GM23338 (cell line): Measurements from ENCODE around the gene KRTAP16-1. TPM values are rescaled to one million over a fixed set of nuclear protein-coding genes. Genes with fewer than 3 reads are reported as not detected.
A peak's percentile ranks its signal among the peaks of the same experiment; 100 is the strongest.

ENCODE experiments used
- ATAC-seq: fragments of 200-7000 bp; cut with Tn5 transposase; 3 replicates; pipeline ENCODE4 v1.9.1; 2020
- DNase-seq: peaks from one replicate; pipeline ENCODE4 v3.0.0-alpha.2; 2015; ENCODE audit warnings: low spot score
- H2AFZ ChIP-seq: fragments of 200-600 bp; sonication (generic); 2 replicates; pipeline ENCODE4 v1.8.0; 2016; ENCODE audit warnings: antibody characterized with exemption, mild to moderate bottlenecking, moderate library complexity
- H3F3A ChIP-seq: fragments of 200-600 bp; sonication (generic); replicated peaks from 2 replicates; pipeline ENCODE4 v1.8.0; 2017; ENCODE audit warnings: antibody characterized with exemption, mixed run types, low read depth
- H3K27ac ChIP-seq: fragments of 200-600 bp; sonication (generic); 2 replicates; pipeline ENCODE4 v1.6.1; 2016; ENCODE audit warnings: low read depth
- H3K27me3 ChIP-seq: fragments of 200-600 bp; sonication (generic); 2 replicates; pipeline ENCODE4 v1.8.0; 2016; ENCODE audit warnings: mild to moderate bottlenecking, mixed run types, moderate library complexity; ENCODE audit not compliant: insufficient read depth
- H3K36me3 ChIP-seq: fragments of 200-600 bp; sonication (generic); 2 replicates; pipeline ENCODE4 v1.8.0; 2016; ENCODE audit warnings: mild to moderate bottlenecking; ENCODE audit not compliant: insufficient read depth
- H3K4me1 ChIP-seq: fragments of 200-600 bp; sonication (generic); 2 replicates; pipeline ENCODE4 v1.8.0; 2016; ENCODE audit warnings: mild to moderate bottlenecking, moderate library complexity; ENCODE audit not compliant: insufficient read depth
- H3K4me2 ChIP-seq: fragments of 200-600 bp; sonication (generic); 2 replicates; pipeline ENCODE4 v1.7.1; 2017; ENCODE audit warnings: mixed run types
- H3K4me3 ChIP-seq: fragments of 200-600 bp; sonication (generic); 2 replicates; pipeline ENCODE4 v1.6.1; 2016; ENCODE audit warnings: mixed run types
- H3K79me2 ChIP-seq: fragments of 200-600 bp; sonication (generic); replicated peaks from 2 replicates; pipeline ENCODE4 v1.8.0; 2017; ENCODE audit warnings: mild to moderate bottlenecking; ENCODE audit not compliant: insufficient read depth
- H3K9me2 ChIP-seq: fragments of 200-600 bp; sonication (generic); 2 replicates; pipeline ENCODE4 v1.8.0; 2017; ENCODE audit not compliant: insufficient read depth
- H4K20me1 ChIP-seq: fragments of 200-600 bp; sonication (generic); replicated peaks from 2 replicates; pipeline ENCODE4 v1.8.0; 2017; ENCODE audit warnings: mild to moderate bottlenecking; ENCODE audit not compliant: insufficient read depth
- H3K27ac Mint-ChIP-seq: 2 replicates; pipeline ENCODE4 v1.8.0; 2020; ENCODE audit warnings: inconsistent platforms, mild to moderate bottlenecking, moderate library complexity, mixed read lengths
- H3K27me3 Mint-ChIP-seq: 3 replicates; pipeline ENCODE4 v1.8.0; 2022; ENCODE audit warnings: low read depth, mild to moderate bottlenecking, moderate library complexity, mixed read lengths, inconsistent platforms; ENCODE audit not compliant: insufficient read depth, poor library complexity
- H3K36me3 Mint-ChIP-seq: 3 replicates; pipeline ENCODE4 v1.8.0; 2021; ENCODE audit warnings: low read depth, mild to moderate bottlenecking, inconsistent platforms, moderate library complexity, mixed read lengths
- H3K4me1 Mint-ChIP-seq: 3 replicates; pipeline ENCODE4 v1.8.0; 2020; ENCODE audit warnings: mild to moderate bottlenecking, inconsistent platforms, mixed read lengths
- H3K4me3 Mint-ChIP-seq: 3 replicates; pipeline ENCODE4 v1.8.0; 2021; ENCODE audit warnings: moderate library complexity, mild to moderate bottlenecking, inconsistent platforms, mixed read lengths
- H3K9me3 Mint-ChIP-seq: 3 replicates; pipeline ENCODE4 v1.8.0; 2020; ENCODE audit warnings: moderate library complexity, mild to moderate bottlenecking, inconsistent platforms, mixed read lengths
- CTCF ChIP-seq, 2 experiments: fragments of 200-600 bp in 1 of 2; sonication (generic) in 1 of 2; conservative IDR thresholded peaks; 2 replicates each; pipeline versions ENCODE4 v1.5.1 to v1.6.1; 2016 to 2017; ENCODE audit warnings: antibody characterized with exemption in 2 of 2, low read depth in 2 of 2, mild to moderate bottlenecking in 2 of 2, moderate library complexity in 1 of 2
- ETS1 ChIP-seq: IDR thresholded peaks from 2 replicates; pipeline ENCODE4 v1.6.1; 2016; ENCODE audit warnings: antibody characterized with exemption
- EZH2 ChIP-seq: fragments of 200-600 bp; sonication (generic); IDR thresholded peaks from one replicate; pipeline ENCODE4 v1.8.0; 2017; ENCODE audit warnings: antibody characterized with exemption, mild to moderate bottlenecking, low read depth; ENCODE audit not compliant: unreplicated experiment
- EZH2phosphoT487 ChIP-seq: fragments of 200-600 bp; sonication (generic); IDR thresholded peaks from one replicate; pipeline ENCODE4 v1.8.1; 2018; ENCODE audit warnings: antibody characterized with exemption; ENCODE audit not compliant: unreplicated experiment
- JUNB ChIP-seq: IDR thresholded peaks from one replicate; pipeline ENCODE4 v1.6.1; 2016; ENCODE audit warnings: antibody characterized with exemption; ENCODE audit not compliant: unreplicated experiment
- NANOG ChIP-seq: IDR thresholded peaks from 2 replicates; pipeline ENCODE4 v1.6.1; 2016; ENCODE audit warnings: antibody characterized with exemption, borderline replicate concordance
- POLR2AphosphoS5 ChIP-seq: IDR thresholded peaks from 2 replicates; pipeline ENCODE4 v1.6.1; 2016; ENCODE audit warnings: antibody characterized with exemption, low read depth
- STAT1 ChIP-seq: IDR thresholded peaks from one replicate; pipeline ENCODE4 v1.6.1; 2016; ENCODE audit warnings: antibody characterized with exemption; ENCODE audit not compliant: unreplicated experiment
- ZNF114 ChIP-seq: fragments of 250-450 bp; sonication (Bioruptor Pico); IDR thresholded peaks from 2 replicates; pipeline ENCODE4 v1.5.0; 2020; ENCODE audit warnings: mild to moderate bottlenecking, moderate library complexity
- ZNF462 ChIP-seq: fragments of 250-450 bp; sonication (Bioruptor Pico); IDR thresholded peaks from 2 replicates; pipeline ENCODE4 v1.5.0; 2020; ENCODE audit warnings: mild to moderate bottlenecking, moderate library complexity
- polyA plus RNA-seq: library from polyadenylated mRNA; unstranded; fragments of >200 nt; fragmentation: Nextera tagmentation; extraction: Ambion mirVana; gene quantifications from 2 replicates; pipeline ENCODE4 v1.2.1, GENCODE V29; 2016
- total RNA-seq: library from RNA; depleted of rRNA; stranded (reverse); fragments of >200 nt; shearing (Covaris generic); gene quantifications from 2 replicates; pipeline ENCODE4 v1.2.3, GENCODE V29; 2014

Gene KRTAP16-1
- total and polyA plus RNA-seq, 2 experiments from 2014 or later = not detected

- H3K4me3 Mint-ChIP-seq = no peak overlapping the region
- ATAC-seq (no peak), DNase-seq (peak; percentile 21)
- peaks cover 18% of the 10 kb centered on the region for H3K4me1 Mint-ChIP-seq
- H3K4me2 ChIP-seq = peak overlapping the region; percentile 6; the same call in 1 of the 2 replicates
- H3K4me3 ChIP-seq = no peak overlapping the region
- no peaks in the 10 kb centered on the region for H3F3A ChIP-seq
- no peaks in the 10 kb centered on the region for H3K27me3 Mint-ChIP-seq
- H2AFZ ChIP-seq = 0 out of 2 replicates have a peak overlapping the region, but pooled peaks have one; percentile 30
- TF ChIP-seq STAT1 (no peak), POLR2AphosphoS5 (no peak), ETS1 (no peak), NANOG (no peak), EZH2phosphoT487 (no peak), ZNF114 (no peak), CTCF (conservative IDR thresholded peaks at IDR 0.05; ENCODE audit: low read depth in 2 of 2) (no peak), JUNB (no peak), EZH2 (no peak), ZNF462 (CRISPR knock-in tag) (no peak)
- no peaks in the 10 kb centered on the region for H3K79me2 ChIP-seq
- H3K36me3 Mint-ChIP-seq = no peaks in the 10 kb centered on the region
- H3K4me1 ChIP-seq = peaks cover 19% of the 10 kb centered on the region
- H3K27ac Mint-ChIP-seq = no peak overlapping the region
- H3K9me3 Mint-ChIP-seq = no peaks in the 10 kb centered on the region
- no peaks in the 10 kb centered on the region for H3K36me3 ChIP-seq
- H3K27me3 ChIP-seq = no peaks in the 10 kb centered on the region
- 0 out of 2 replicates have a peak, but pooled peaks cover 3% of the 10 kb centered on the region for H3K9me2 ChIP-seq
- peak overlapping the region; percentile 47; the same call in 1 of the 2 replicates for H3K27ac ChIP-seq
- no peaks in the 10 kb centered on the region for H4K20me1 ChIP-seq
Measured at GRCh38 chr17:41284043-41284442, 25.1 kb downstream of the KRTAP16-1 start.
